Lung (tissue), 12 donors: ENCODE measurements around the gene SLC23A2. TPM values are rescaled to one million over a fixed set of nuclear protein-coding genes. Genes with fewer than 3 reads are reported as not detected.

ENCODE experiments used
- ATAC-seq: fragments of 200-7000 bp; cut with Tn5 transposase; one replicate; pipeline ENCODE4 v1.9.1; 2020; ENCODE audit warnings: moderate number of reproducible peaks; ENCODE audit not compliant: insufficient read depth, low FRiP score
- DNase-seq, 3 donors: peaks; one replicate each; pipeline ENCODE4 v3.0.0-alpha.2; 2013 to 2017
- H3K27ac ChIP-seq, 2 donors: one replicate each; pipeline ENCODE4 v1.5.1; 2013; ENCODE audit warnings: mild to moderate bottlenecking in 2 of 2, moderate library complexity in 2 of 2, control low read depth in 1 of 2, inconsistent platforms in 1 of 2, low read depth in 1 of 2, low read length in 1 of 2
- H3K27me3 ChIP-seq, 3 donors: one replicate each; pipeline ENCODE4 v1.5.1; 2013; ENCODE audit warnings: low read length in 2 of 3; ENCODE audit not compliant: control insufficient read depth in 3 of 3, insufficient read depth in 3 of 3
- H3K36me3 ChIP-seq, 4 donors: one replicate each; pipeline ENCODE4 v1.5.1; 2013; ENCODE audit warnings: low read length in 4 of 4, mild to moderate bottlenecking in 1 of 4, moderate library complexity in 1 of 4; ENCODE audit not compliant: control insufficient read depth in 4 of 4, insufficient read depth in 4 of 4
- H3K4me1 ChIP-seq, 5 donors: one replicate each; pipeline ENCODE4 v1.5.1; 2013; ENCODE audit warnings: low read length in 5 of 5, mild to moderate bottlenecking in 2 of 5, moderate library complexity in 1 of 5; ENCODE audit not compliant: control insufficient read depth in 5 of 5, insufficient read depth in 5 of 5
- H3K4me3 ChIP-seq: one replicate; pipeline ENCODE4 v1.5.1; 2013; ENCODE audit warnings: mild to moderate bottlenecking, control low read depth, moderate library complexity
- H3K9ac ChIP-seq, 2 donors: one replicate each; pipeline ENCODE4 v1.5.1; 2013; ENCODE audit warnings: low read length in 2 of 2, control low read depth in 1 of 2; ENCODE audit not compliant: insufficient read depth in 1 of 2
- H3K9me3 ChIP-seq, 4 donors: one replicate each; pipeline ENCODE4 v1.5.1; 2013; ENCODE audit warnings: low read length in 3 of 4, mild to moderate bottlenecking in 1 of 4, moderate library complexity in 1 of 4; ENCODE audit not compliant: control insufficient read depth in 4 of 4, insufficient read depth in 3 of 4
- WGBS, 2 donors: extraction: QIAGEN DNeasy Blood & Tissue Kit; methylation state at CpG; one replicate each; pipeline ENCODE4 v1.1.7; 2013; 5-methylcytosine and 5-hydroxymethylcytosine counted together
- polyA plus RNA-seq, 2 donors: library from polyadenylated mRNA; stranded (reverse); fragments of 200-250 nt; gene quantifications; one replicate each; pipeline ENCODE4 v1.2.1, GENCODE V29; 2013
- total RNA-seq, 2 donors: library from RNA; depleted of rRNA in 1 of 2; stranded (reverse); fragments of >200 nt in 1 of 2; gene quantifications; one replicate each; pipeline ENCODE4 v1.2.1, GENCODE V29; 2014 to 2021
- TF ChIP-seq, protein P1 (sequence below): IDR thresholded peaks from 2 replicates; pipeline ENCODE4 v1.5.1; 2012; ENCODE audit warnings: mild to moderate bottlenecking; ENCODE audit errors: control extremely low read depth, extremely low read depth
- donor health status: control.
- donor health status: control.
- donor health status: Bipolar disorder and iron deficiency.
- donor health status: healthy.
- donor health status: DM: yes; HTN: yes; CAD: no.

Gene SLC23A2
- total and polyA plus RNA-seq, 4 donors, result 6.0 to 23.5 (median 14.3) TPM

DNA sequence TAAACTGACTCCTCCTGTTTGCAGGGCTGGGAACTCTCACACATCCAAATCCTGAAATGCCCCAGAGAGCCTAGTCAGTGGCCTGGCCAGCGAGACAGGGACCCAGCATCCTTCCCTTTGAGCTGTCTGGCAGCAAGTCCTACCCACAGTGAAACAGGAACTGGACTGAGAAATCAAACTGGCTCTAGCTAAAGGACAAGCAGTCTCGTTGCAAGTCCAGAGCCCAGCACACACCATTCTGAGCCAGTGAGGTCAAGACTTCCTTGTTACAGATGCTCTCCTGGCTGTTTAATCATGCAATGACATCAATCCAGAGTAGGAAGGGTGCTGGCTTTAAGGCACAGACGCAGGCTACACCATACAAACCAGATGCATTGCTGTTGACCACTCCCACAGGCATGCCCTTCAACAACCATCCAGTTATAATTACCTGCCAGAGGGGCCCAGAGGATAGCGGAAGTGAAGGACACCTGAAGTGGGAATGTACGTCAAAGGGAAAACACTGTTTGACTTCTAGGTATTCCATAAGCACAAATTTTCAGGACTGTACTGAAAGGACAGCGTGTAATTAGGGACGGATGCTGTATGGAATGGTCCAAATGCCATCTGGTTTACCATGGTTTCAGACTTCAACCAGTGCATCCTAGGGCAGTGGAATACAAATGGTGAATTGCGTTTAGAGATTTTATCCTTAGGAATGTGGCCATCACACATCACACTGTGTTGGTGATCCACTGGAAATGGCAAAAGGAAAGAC is 114.4 kb downstream of the SLC23A2 start:
- no peak overlapping the region for H3K4me3 ChIP-seq
- WGBS, 2 donors, result 77 to 83% methylated on average over 8 of the region's 8 CpGs
- H3K4me1 ChIP-seq, result no peaks in the 10 kb centered on the region
- DNase-seq (no peak), ATAC-seq (no peak)
- TF ChIP-seq, protein P1, sequence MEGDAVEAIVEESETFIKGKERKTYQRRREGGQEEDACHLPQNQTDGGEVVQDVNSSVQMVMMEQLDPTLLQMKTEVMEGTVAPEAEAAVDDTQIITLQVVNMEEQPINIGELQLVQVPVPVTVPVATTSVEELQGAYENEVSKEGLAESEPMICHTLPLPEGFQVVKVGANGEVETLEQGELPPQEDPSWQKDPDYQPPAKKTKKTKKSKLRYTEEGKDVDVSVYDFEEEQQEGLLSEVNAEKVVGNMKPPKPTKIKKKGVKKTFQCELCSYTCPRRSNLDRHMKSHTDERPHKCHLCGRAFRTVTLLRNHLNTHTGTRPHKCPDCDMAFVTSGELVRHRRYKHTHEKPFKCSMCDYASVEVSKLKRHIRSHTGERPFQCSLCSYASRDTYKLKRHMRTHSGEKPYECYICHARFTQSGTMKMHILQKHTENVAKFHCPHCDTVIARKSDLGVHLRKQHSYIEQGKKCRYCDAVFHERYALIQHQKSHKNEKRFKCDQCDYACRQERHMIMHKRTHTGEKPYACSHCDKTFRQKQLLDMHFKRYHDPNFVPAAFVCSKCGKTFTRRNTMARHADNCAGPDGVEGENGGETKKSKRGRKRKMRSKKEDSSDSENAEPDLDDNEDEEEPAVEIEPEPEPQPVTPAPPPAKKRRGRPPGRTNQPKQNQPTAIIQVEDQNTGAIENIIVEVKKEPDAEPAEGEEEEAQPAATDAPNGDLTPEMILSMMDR, result no peak
- no peaks in the 10 kb centered on the region for H3K9me3 ChIP-seq
- peaks cover 0 to 16% (median 9%) of the 10 kb centered on the region in 4 donors for H3K36me3 ChIP-seq
- no peak overlapping the region for H3K9ac ChIP-seq
- H3K27me3 ChIP-seq, result no peaks in the 10 kb centered on the region
- no peak overlapping the region for H3K27ac ChIP-seq

DNA sequence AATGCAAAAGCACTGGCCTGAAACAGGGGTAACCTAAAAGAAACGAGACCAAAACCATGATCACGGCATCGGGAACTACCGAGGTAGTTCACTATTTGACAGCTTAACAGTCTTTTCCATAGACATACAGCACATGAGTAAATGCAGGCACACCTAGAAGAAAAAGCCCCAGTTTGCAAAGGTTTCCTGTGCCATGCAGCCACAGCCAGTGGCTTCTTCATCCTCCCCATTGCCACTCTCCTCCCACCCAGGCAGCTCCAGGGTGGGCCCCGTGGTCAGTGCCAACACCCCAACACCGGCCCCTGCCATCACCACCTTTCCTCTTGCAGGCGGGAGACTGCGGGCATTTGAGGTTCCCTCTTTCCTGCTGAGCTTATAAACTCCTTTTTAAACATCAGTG is 115.4 kb downstream of the SLC23A2 start:
- Histone ChIP-seq H3K27me3 (no peaks in the 10 kb centered on the region), H3K27ac (no peak overlapping the region), H3K9me3 (no peaks in the 10 kb centered on the region), H3K9ac (no peak overlapping the region), H3K4me3 (no peak overlapping the region), H3K36me3 (peaks cover 0 to 16% (median 11%) of the 10 kb centered on the region in 4 donors), H3K4me1 (no peaks in the 10 kb centered on the region)
- no peak for ATAC-seq
- TF ChIP-seq, protein P1, result no peak
- DNase-seq, result no peak
- WGBS, 2 donors, result 26 to 69% methylated on average over 8 of the region's 8 CpGs

DNA sequence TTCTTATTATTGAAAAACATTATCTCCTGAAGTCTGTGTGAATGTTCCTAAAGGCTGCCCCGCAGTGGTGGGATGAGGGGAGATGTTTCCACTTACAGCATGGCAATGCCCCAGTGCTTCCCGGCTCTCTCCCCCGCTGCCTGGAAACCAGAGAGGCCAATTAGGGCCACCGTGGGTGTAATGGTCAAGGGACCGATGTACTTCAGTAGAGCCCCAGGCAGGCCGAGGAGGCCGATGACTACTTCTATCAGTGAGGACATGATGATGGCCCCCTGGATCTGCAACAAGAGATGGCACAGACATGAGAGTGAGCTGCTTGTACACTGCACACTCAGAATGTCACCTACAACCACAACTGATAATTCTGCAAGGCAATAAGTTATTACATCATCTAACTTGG is 117.8 kb downstream of the SLC23A2 start:
- peak overlapping the region in 1 of 2 donors; percentile 17 for H3K27ac ChIP-seq
- no peaks in the 10 kb centered on the region for H3K9me3 ChIP-seq
- H3K9ac ChIP-seq, result no peak overlapping the region
- peaks cover 0 to 15% (median 6%) of the 10 kb centered on the region in 4 donors for H3K36me3 ChIP-seq
- no peak for DNase-seq
- no peaks in the 10 kb centered on the region for H3K4me1 ChIP-seq
- ATAC-seq, result no peak
- no peaks in the 10 kb centered on the region for H3K27me3 ChIP-seq
- TF ChIP-seq, protein P1, result no peak
- H3K4me3 ChIP-seq, result no peak overlapping the region
- 89 to 94% methylated on average over 7 of the region's 7 CpGs for WGBS, 2 donors
